Measurements from ENCODE around the gene APOA5. TPM values are rescaled to one million over a fixed set of nuclear protein-coding genes. Genes with fewer than 3 reads are reported as not detected.

The APOA5 gene
- total and polyA plus RNA-seq, 2 of the 13 experiments (the other 11 are each of a cell fraction or from before 2014, with no cell fraction given) = 44.0 to 49.1 TPM

DNA sequence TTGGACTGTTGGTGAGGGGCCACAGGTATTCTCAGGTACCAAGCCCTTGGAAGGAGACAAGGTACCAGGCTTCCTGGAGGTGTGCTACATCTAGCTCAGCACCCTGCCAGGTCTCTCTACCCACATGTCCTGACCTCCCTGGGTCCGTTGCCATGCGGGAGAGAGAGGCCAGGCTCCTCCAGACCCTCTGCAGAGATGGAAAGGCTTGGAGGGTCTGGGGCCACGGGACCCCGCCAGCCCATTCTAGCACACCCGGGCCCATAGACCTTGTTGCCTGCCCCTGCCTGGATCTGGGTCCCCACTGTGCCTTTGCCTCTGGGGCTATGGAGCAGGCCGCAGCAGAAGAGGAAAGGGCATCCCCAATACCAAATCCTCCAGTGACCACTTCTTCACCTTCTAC, 35.8 kb upstream of the APOA5 start:
- no peaks in the 10 kb centered on the region for H3K36me3 ChIP-seq (replicated peaks in 1 of 2; ENCODE audit: control insufficient read depth in 1 of 2, insufficient read depth in 2 of 2, low read length in 2 of 2)
- peaks cover 20% of the 10 kb centered on the region for H3K79me2 ChIP-seq (ENCODE audit: insufficient read depth, low read length)
- whole genome bisulfite sequencing (ENCODE audit: low lambda C conversion rate) = 100% methylated on average over 1 of the region's 6 CpGs
- ChIA-PET POLR2A (interaction anchor here (1.2 to 18.4 kb wide), 7 partner anchors 10 to 318 kb away, joined by 3 to 1365 read pairs (median 105); partner anchors contain the start of genes APOA1, APOA5, BUD13 and ZPR1), CTCF (ENCODE audit: low intra/inter-chr PET ratio, low total read pairs) (interaction anchor here (3.1 kb wide), 1 partner anchor 36 kb away, joined by 21 read pairs; the partner anchor contains the start of gene APOA5)
- intact Hi-C loops (cut with micrococcal nuclease; ENCODE audit: unreplicated experiment) = no loop called here
- in situ Hi-C loops (cut with HindIII; ENCODE audit: extremely low pct_ligation_motif_present, low pct_unique_long_range_greater_than_20kb) = no loop called here
- BruUV-seq (replicated peaks) = no TSS peak
- H3K9me3 ChIP-seq (ENCODE audit: low read length) = no peaks in the 10 kb centered on the region
- H3K4me3 ChIP-seq (replicated peaks in 1 of 3; ENCODE audit: insufficient read depth in 1 of 3, low read depth in 2 of 3, low read length in 3 of 3) = peak overlapping the region in 1 of 3 experiments; percentile 59; a peak in 1 of 6 replicates
- H4K20me1 ChIP-seq (ENCODE audit: insufficient read depth, low read length) = no peaks in the 10 kb centered on the region
- peak overlapping the region; percentile 40 for H3K9ac ChIP-seq (ENCODE audit: insufficient read depth, low read depth, low read length)
- ATAC-seq (no peak), DNase-seq (ENCODE audit: low spot score) (no peak), FAIRE-seq (no peak)
- H2AFZ ChIP-seq (ENCODE audit: low read length) = no peak overlapping the region
- TF ChIP-seq ATF7 (IDR thresholded peaks at IDR 0.05) = no peak
- 0 out of 2 replicates have a peak, but pooled peaks have one; percentile 0 for TF ChIP-seq ATF7 (CRISPR knock-in tag; IDR thresholded peaks at IDR 0.05)
- 0 out of 2 replicates have a peak, but pooled peaks have one; percentile 0 for TF ChIP-seq ZNF709 (CRISPR knock-in tag; IDR thresholded peaks at IDR 0.05)
- TF ChIP-seq, protein P1, sequence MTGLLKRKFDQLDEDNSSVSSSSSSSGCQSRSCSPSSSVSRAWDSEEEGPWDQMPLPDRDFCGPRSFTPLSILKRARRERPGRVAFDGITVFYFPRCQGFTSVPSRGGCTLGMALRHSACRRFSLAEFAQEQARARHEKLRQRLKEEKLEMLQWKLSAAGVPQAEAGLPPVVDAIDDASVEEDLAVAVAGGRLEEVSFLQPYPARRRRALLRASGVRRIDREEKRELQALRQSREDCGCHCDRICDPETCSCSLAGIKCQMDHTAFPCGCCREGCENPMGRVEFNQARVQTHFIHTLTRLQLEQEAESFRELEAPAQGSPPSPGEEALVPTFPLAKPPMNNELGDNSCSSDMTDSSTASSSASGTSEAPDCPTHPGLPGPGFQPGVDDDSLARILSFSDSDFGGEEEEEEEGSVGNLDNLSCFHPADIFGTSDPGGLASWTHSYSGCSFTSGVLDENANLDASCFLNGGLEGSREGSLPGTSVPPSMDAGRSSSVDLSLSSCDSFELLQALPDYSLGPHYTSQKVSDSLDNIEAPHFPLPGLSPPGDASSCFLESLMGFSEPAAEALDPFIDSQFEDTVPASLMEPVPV (CRISPR knock-in tag; IDR thresholded peaks at IDR 0.05) = no peak
- TF ChIP-seq, protein P2, sequence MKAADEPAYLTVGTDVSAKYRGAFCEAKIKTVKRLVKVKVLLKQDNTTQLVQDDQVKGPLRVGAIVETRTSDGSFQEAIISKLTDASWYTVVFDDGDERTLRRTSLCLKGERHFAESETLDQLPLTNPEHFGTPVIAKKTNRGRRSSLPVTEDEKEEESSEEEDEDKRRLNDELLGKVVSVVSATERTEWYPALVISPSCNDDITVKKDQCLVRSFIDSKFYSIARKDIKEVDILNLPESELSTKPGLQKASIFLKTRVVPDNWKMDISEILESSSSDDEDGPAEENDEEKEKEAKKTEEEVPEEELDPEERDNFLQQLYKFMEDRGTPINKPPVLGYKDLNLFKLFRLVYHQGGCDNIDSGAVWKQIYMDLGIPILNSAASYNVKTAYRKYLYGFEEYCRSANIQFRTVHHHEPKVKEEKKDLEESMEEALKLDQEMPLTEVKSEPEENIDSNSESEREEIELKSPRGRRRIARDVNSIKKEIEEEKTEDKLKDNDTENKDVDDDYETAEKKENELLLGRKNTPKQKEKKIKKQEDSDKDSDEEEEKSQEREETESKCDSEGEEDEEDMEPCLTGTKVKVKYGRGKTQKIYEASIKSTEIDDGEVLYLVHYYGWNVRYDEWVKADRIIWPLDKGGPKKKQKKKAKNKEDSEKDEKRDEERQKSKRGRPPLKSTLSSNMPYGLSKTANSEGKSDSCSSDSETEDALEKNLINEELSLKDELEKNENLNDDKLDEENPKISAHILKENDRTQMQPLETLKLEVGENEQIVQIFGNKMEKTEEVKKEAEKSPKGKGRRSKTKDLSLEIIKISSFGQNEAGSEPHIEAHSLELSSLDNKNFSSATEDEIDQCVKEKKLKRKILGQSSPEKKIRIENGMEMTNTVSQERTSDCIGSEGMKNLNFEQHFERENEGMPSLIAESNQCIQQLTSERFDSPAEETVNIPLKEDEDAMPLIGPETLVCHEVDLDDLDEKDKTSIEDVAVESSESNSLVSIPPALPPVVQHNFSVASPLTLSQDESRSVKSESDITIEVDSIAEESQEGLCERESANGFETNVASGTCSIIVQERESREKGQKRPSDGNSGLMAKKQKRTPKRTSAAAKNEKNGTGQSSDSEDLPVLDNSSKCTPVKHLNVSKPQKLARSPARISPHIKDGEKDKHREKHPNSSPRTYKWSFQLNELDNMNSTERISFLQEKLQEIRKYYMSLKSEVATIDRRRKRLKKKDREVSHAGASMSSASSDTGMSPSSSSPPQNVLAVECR (CRISPR knock-in tag; IDR thresholded peaks at IDR 0.05; ENCODE audit: borderline replicate concordance) = no peak
- TF ChIP-seq NFIB (CRISPR knock-in tag; IDR thresholded peaks at IDR 0.05; ENCODE audit: borderline replicate concordance) = 0 out of 2 replicates have a peak, but pooled peaks have one; percentile 68
- TF ChIP-seq ZNF598 (CRISPR knock-in tag; IDR thresholded peaks at IDR 0.05; ENCODE audit: borderline replicate concordance) = no peak
- TF ChIP-seq ADNP (CRISPR knock-in tag; IDR thresholded peaks at IDR 0.05) = no peak
- TF ChIP-seq CHD4 (IDR thresholded peaks at IDR 0.05; ENCODE audit: borderline replicate concordance, low read length) = 0 out of 2 replicates have a peak, but pooled peaks have one; percentile 13
- H3K27ac ChIP-seq (ENCODE audit: extremely low read length, insufficient read depth, low read length) = peak overlapping the region; percentile 85
- H3K4me2 ChIP-seq (ENCODE audit: low read depth, low read length) = peak overlapping the region; percentile 81
- H3K4me1 ChIP-seq (ENCODE audit: insufficient read depth, low read length) = peaks cover 93% of the 10 kb centered on the region
- no peaks in the 10 kb centered on the region for H3K27me3 ChIP-seq (ENCODE audit: control insufficient read depth in 1 of 2, insufficient read depth in 2 of 2, low read length in 2 of 2)

Data from HepG2 (cell line).